Measurements from ENCODE around the gene REST. TPM values are rescaled to one million over a fixed set of nuclear protein-coding genes. Genes with fewer than 3 reads are reported as not detected.

REST gene
- total and polyA plus RNA-seq, 9 of the 15 experiments (the other 6 are each of a cell fraction or from before 2014, with no cell fraction given), result 2.9 to 24.0 (median 19.2) TPM

DNA sequence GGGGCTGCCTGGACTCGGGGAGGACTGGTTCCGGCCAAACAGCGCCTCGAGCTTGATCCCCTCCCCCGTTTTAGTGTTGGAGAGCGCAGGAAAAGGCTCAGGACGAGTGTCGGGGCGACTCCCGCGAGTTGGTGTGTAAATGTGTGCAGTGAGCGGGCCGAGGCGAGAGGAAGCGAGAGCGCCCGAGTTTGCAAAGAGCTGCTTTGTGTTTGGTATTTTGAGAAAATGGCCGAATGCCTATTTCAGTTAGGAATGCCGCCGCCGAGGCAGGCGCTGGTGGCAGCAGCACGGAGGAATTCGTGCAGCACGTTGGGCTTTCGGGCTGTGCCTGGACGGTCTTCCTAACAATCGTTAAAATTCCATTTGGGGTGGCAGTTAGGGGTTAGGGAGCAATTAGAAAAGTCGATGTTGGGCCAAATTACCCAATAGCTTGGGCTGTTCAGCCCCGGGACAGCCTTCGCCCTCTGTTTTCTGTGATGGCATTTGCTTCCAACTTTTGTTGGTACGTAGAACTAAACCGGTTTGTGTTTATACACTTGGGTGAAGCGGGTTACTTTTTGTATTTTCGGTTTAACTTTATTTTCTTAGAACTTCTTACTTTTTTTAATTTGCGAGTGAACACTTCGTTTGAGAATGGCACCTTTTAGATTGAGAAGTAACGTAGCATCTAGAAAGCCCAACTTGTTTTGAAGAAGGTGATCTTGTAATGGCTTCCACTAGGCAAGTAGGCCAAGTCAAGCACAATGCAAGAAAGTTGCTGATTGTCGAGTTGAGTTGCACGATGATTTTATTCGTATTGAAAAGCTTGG lies 1.6 kb downstream of the REST start (continued):
- TF ChIP-seq, protein P1, sequence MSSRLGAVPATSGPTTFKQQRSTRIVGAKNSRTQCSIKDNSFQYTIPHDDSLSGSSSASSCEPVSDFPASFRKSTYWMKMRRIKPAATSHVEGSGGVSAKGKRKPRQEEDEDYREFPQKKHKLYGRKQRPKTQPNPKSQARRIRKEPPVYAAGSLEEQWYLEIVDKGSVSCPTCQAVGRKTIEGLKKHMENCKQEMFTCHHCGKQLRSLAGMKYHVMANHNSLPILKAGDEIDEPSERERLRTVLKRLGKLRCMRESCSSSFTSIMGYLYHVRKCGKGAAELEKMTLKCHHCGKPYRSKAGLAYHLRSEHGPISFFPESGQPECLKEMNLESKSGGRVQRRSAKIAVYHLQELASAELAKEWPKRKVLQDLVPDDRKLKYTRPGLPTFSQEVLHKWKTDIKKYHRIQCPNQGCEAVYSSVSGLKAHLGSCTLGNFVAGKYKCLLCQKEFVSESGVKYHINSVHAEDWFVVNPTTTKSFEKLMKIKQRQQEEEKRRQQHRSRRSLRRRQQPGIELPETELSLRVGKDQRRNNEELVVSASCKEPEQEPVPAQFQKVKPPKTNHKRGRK (tag; IDR thresholded peaks at IDR 0.05), result no peak
- TF ChIP-seq MAZ (CRISPR knock-in tag; conservative IDR thresholded peaks at IDR 0.05 in 1 of 2, IDR thresholded peaks at IDR 0.05 in 1 of 2) (no peak; a peak in 1 of 4 replicates), ZNF175 (CRISPR knock-in tag; IDR thresholded peaks at IDR 0.05; ENCODE audit: low read depth) (no peak), FOXA3 (CRISPR knock-in tag; conservative IDR thresholded peaks at IDR 0.05 in 1 of 2, IDR thresholded peaks at IDR 0.05 in 1 of 2) (peak in 1 of 2 experiments; percentile 38; a peak in 1 of 4 replicates), ZNF232 (CRISPR knock-in tag; IDR thresholded peaks at IDR 0.05) (no peak), RBFOX2 (IDR thresholded peaks at IDR 0.05; ENCODE audit: low read depth, low read length) (peak; percentile 67), SMARCA4 (IDR thresholded peaks at IDR 0.05) (0 out of 2 replicates have a peak, but pooled peaks have one; percentile 24), PRPF4 (IDR thresholded peaks at IDR 0.05; ENCODE audit: insufficient read depth, low read depth, low read length, poor library complexity, severe bottlenecking) (peak; percentile 38)

All from K562 (cell line).